Lower leg skin (tissue), 4 donors: Measurements from ENCODE around the gene CCDC91. TPM values are rescaled to one million over a fixed set of nuclear protein-coding genes. Genes with fewer than 3 reads are reported as not detected.
"Not testable (repeated sequence)": the region's sequence is repeated elsewhere in the genome, so short reads cannot be mapped to it uniquely, and the experiment has no call there.

Experiments used
- DNase-seq, 2 donors: peaks; one replicate each; pipeline ENCODE4 v3.0.0-alpha.2; 2019; ENCODE audit warnings: low spot score in 2 of 2
- H3K4me3 ChIP-seq: fragments of 200-600 bp; sonication (generic); 2 replicates; pipeline ENCODE4 v1.5.1; 2017; ENCODE audit warnings: mild to moderate bottlenecking, low read depth; ENCODE audit not compliant: poor library complexity, severe bottlenecking
- POLR2A ChIP-seq, 2 donors: fragments of 450-650 bp; IDR thresholded peaks; one replicate each; pipeline ENCODE4 v1.6.1; 2016 to 2017; ENCODE audit warnings: antibody characterized with exemption in 2 of 2, mild to moderate bottlenecking in 1 of 2, moderate library complexity in 1 of 2
- WGBS, 2 donors: methylation state at CpG; one replicate each; pipeline ENCODE4 v1.1.5; 2018; 5-methylcytosine and 5-hydroxymethylcytosine counted together
- intact Hi-C: fragments of 100-400 bp; cut with DNase I; formaldehyde crosslinking; loops from one replicate; pipeline ENCODE4 v1.15.0; 2023; ENCODE audit warnings: low total_unique reads
- total RNA-seq, 4 donors: library from RNA; depleted of rRNA; stranded (reverse); fragments of >200 nt; gene quantifications; one replicate each; pipeline ENCODE4 v1.1.0, GENCODE V29; 2016
- TF ChIP-seq, protein P1 (sequence below), 3 donors: fragments of 450-650 bp; IDR thresholded peaks; one replicate each; pipeline ENCODE4 v1.5.1; 2016; ENCODE audit warnings: antibody characterized with exemption in 3 of 3, mild to moderate bottlenecking in 3 of 3, moderate library complexity in 2 of 3

Gene CCDC91
- total RNA-seq, 4 donors from 2014 or later = 13.8 to 31.0 (median 23.3) TPM

DNA sequence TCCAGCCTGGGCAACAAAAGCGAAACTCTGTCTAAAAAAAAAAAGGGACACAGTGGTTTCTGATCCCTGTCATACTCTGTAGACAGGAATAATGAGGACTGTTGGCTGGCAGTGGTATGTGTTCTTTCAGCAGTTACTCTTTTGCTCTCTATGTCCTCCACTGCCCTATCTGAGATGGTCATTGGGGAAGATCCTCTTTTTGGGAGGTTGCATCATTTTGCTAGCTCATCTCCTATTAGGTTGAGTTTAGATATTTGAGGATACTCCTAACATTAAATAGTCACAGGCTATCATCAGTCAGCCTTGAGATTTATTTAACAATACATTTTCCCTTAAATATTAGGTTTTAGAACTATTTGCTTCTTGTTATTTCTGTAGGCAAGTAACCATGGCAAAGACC, 5.9 kb upstream of the CCDC91 start:
- no peak for DNase-seq
- no peak for TF ChIP-seq POLR2A (IDR thresholded peaks at IDR 0.05)
- TF ChIP-seq, protein P1, sequence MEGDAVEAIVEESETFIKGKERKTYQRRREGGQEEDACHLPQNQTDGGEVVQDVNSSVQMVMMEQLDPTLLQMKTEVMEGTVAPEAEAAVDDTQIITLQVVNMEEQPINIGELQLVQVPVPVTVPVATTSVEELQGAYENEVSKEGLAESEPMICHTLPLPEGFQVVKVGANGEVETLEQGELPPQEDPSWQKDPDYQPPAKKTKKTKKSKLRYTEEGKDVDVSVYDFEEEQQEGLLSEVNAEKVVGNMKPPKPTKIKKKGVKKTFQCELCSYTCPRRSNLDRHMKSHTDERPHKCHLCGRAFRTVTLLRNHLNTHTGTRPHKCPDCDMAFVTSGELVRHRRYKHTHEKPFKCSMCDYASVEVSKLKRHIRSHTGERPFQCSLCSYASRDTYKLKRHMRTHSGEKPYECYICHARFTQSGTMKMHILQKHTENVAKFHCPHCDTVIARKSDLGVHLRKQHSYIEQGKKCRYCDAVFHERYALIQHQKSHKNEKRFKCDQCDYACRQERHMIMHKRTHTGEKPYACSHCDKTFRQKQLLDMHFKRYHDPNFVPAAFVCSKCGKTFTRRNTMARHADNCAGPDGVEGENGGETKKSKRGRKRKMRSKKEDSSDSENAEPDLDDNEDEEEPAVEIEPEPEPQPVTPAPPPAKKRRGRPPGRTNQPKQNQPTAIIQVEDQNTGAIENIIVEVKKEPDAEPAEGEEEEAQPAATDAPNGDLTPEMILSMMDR (IDR thresholded peaks at IDR 0.05) = no peak
- no peak overlapping the region for H3K4me3 ChIP-seq
- intact Hi-C loops = no loop called here
- 93 to 96% methylated on average over 1 of the region's 1 CpG for WGBS, 2 donors

DNA sequence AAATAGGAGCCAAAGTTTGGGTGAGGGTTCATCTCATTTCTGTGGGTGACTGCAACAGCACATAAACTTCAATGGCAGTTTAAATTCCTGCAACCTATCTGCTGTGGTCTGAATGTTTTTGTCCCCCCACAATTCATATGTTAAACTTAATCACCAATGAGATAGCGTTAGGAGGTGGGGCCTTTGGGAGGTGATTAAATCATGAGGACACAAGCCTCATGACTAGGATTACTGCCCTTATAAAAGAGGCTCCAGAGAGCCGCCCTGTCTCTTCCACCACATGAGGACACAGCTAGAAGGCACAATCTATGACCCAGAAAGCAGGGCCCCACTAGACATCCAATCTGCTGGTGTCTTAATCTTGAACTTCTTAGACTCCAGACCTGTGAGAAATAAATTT, 3.8 kb upstream of the CCDC91 start:
- 90% methylated on average over 2 of the region's 2 CpGs for WGBS, 2 donors
- DNase-seq = no peak
- intact Hi-C loops = no loop called here
- TF ChIP-seq, protein P1 (IDR thresholded peaks at IDR 0.05) = no peak
- no peak for TF ChIP-seq POLR2A (IDR thresholded peaks at IDR 0.05)
- H3K4me3 ChIP-seq = no peak overlapping the region

DNA sequence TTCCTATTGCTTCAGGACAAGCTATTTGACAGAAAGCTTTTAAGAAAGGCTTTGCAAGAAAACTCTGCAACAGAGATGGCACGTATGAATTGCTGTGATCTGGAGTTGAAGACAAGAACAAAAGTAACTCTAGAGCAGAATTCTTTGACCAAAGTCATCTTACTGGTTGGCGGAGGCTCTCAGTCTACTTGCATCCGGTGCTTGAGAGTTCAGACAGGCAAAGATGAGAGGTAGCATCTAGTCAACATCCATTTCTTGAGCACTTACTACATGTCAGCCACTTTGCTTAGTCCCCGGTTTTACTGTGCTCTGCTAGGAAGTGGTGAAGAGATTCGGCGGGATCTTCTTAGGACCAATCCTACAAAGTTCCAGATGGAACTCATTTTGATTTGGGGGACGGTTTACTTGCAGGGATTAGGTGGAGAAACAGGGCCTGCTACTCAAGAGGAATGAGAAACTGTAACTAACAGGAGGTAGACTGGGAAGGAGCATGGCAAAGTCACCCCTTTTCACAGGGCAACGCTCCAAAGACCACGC, 404 bp upstream of the CCDC91 start:
- intact Hi-C loops = no loop called here
- WGBS, 2 donors = 58 to 60% methylated on average over 9 of the region's 9 CpGs
- DNase-seq = no peak

DNA sequence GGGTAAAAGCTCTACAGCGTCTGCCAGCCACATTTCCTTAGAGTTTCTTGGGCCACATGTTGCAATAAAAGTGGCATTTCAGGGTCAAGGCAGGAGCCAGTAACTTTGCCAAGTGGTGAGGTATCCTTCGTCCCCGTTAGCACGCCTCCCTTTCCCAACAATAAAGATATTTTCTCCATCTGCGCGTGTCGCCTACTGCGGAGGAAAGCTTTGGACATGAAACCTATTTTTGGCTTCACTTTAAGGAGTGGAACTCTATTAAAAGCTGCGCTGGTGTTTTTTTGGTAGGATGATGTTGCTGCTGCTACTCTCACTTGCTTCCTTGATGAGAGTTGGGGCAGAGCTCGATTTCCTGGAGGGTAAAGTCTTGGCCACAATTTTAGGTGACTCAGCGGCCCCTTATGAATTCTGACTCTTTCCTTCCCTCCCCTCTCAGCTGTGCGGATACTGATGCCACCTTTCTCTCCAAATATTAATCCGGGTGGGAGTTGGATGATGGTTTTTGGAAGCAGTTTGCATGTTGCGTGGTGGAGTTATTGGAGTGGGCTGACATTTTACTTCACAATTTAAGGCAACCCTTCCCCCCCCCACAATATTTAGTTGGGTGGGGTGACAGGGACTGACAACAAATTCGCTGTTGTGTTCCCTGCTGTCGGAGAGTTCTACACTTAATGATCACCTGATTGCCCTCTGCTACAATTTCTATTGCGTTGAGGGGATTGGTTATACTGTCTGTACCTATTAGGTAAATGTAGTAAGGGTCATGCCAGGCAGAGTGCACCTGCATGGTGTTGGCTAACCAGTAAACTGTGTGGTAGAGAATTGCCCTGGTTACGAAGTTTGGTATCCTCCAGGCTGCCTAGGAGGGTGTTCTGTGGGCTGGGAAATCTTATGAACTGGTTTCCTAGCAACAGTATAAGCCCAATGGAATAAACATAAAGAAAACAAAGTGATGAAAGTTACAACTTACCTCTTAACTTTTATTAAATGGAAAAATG, 1.1 kb downstream of the CCDC91 start:
- DNase-seq = peak in 1 of 2 donors; percentile 84
- intact Hi-C loops = no loop called here
- TF ChIP-seq POLR2A (IDR thresholded peaks at IDR 0.05) = no peak
- TF ChIP-seq, protein P1 (IDR thresholded peaks at IDR 0.05) = no peak
- 11 to 12% methylated on average over 18 of the region's 18 CpGs for WGBS, 2 donors
- peak overlapping the region; percentile 86 for H3K4me3 ChIP-seq

More for the DNA sequence above, 404 bp upstream of the CCDC91 start:
- peak overlapping the region; percentile 86 for H3K4me3 ChIP-seq
- TF ChIP-seq, protein P1 (IDR thresholded peaks at IDR 0.05) = no peak
- no peak for TF ChIP-seq POLR2A (IDR thresholded peaks at IDR 0.05)

DNA sequence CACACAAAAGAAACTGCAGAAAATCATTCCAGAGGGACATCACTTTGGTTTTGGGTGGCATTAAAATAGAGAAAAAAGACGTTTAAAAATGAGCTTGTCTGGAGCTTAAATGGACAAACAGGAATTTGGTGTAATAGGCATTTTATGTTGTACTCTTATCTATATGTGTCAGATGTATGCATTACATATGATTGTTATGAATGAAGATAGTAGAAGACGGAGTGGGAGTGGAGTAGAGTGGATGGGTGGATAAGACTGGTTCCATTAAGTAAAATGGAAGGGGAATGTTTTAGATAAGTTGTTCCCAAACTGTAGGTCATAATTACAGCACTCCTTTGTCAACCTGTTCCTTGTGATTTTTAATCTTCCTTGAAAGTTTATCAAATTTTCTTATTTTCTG, 1.9 kb downstream of the CCDC91 start:
- no peak for DNase-seq
- intact Hi-C loops = no loop called here
- H3K4me3 ChIP-seq = no peak overlapping the region
- no peak for TF ChIP-seq POLR2A (IDR thresholded peaks at IDR 0.05)
- WGBS, 2 donors = 43 to 44% methylated on average over 2 of the region's 2 CpGs

DNA sequence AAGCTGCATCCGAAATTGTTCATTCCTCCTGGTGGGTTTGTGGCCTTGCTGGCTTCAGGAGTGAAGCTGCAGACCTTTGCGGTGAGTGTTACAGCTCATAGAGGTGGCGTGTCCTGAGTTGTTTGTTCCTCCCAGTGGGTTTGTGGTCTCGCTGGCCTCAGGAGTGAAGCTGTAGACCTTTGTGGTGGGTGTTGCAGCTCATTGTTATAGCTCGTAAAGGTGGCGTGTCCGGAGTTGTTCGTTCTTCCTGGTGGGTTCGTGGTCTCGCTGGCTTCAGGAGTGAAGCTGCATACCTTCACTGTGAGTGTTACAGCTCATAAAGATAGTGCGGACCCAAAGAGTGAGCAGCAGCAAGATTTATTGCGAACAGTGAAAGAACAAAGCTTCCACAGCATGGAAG, 4.4 kb downstream of the CCDC91 start:
- WGBS, 2 donors = 93 to 97% methylated on average over 12 of the region's 12 CpGs
- intact Hi-C loops, H3K4me3 ChIP-seq, DNase-seq: not testable (repeated sequence)

DNA sequence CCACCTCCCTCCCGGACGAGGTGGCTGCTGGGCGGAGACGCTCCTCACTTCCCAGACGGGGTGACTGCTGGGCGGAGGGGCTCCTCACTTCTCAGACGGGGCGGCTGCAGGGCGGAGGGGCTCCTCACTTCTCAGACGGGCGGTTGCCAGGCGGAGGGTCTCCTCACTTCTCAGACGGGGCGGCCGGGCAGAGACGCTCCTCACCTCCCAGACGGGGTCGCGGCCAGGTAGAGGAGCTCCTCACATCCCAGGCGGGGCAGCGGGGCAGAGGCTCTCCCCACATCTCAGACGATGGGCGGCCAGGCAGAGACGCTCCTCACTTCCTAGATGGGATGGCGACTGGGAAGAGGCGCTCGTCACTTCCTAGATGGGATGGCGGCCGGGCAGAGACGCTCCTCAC, 10.9 kb downstream of the CCDC91 start:
- DNase-seq, intact Hi-C loops, H3K4me3 ChIP-seq: not testable (repeated sequence)
- 98 to 99% methylated on average over 14 to 17 of the region's 30 CpGs for WGBS, 2 donors
